NCI-H187 treated with DMSO at 0.1 percent for 48 hours (cell line): Measurements from ENCODE around the gene STK16.
A peak's percentile ranks its signal among the peaks of the same experiment; 100 is the strongest.

Source experiments
- DNase-seq: peaks from one replicate; lab custom pipeline; 2025; lab: John Stamatoyannopoulos, UW

The STK16 gene

DNA sequence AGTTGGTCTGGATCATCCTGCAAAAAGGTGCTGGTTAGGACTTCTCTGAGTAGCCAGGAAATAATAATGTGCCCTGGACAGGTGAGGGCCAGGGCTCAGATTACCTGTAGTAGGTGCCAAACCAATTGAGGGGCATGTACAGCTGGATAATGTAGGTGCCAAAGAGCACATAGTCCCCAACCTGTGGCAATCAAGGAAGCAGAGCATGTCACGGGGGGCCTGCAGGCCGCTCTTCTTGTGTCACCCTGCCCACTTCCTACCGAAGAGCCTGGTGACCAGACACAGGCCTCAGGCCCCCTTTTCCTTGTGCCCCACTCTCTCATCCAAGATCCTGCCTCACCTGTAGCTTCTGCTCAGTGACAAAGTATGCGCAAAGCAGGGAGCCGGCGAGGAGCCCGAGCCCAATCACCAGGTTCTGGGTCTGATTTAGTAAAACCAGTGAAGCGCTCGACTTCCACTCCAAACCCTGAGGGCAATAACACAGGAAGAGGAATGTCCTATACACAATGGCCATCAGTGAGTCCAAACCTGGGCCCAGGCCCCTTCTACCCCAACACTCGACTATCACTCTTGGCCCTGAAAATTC lies 31.7 kb upstream of the STK16 start:
- no peak for DNase-seq

DNA sequence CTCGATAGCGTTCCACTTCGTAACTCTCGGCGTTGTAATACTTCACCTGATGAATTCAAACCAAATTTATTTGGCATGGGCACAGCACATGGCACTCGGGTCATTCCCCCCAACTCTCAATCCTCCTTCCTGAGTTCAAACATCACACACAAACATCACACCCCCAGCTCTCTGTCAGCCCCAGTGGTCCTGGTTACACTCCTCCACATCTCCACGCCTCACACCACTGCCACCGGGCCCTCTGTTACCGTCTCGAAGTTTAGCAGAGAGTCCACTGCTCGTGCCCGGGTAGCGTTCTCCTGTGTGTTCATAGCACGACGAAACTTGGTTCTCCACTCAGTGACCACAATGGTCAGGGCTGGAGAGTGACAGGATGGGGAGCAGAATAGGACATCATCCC lies 31.1 kb upstream of the STK16 start:
- no peak for DNase-seq

DNA sequence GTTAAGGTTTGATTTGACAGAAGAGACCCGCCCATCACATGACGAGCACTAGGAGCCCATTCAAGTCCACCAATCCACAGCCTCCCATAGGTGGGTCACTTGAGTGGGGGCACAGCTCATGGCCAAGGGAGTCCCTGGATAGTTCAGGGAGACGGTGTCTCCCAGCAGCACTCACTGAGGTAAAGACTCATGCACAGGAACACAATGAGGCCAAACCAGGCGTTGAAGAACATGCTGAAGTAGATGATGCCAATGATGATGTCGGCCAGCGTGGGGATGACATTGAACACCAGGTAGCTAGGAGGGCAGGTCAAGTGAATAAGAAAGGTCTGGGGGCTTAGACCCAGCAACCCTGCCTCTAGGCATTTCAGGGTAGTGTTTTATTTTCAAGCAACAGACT lies 30.5 kb upstream of the STK16 start:
- DNase-seq, result no peak

DNA sequence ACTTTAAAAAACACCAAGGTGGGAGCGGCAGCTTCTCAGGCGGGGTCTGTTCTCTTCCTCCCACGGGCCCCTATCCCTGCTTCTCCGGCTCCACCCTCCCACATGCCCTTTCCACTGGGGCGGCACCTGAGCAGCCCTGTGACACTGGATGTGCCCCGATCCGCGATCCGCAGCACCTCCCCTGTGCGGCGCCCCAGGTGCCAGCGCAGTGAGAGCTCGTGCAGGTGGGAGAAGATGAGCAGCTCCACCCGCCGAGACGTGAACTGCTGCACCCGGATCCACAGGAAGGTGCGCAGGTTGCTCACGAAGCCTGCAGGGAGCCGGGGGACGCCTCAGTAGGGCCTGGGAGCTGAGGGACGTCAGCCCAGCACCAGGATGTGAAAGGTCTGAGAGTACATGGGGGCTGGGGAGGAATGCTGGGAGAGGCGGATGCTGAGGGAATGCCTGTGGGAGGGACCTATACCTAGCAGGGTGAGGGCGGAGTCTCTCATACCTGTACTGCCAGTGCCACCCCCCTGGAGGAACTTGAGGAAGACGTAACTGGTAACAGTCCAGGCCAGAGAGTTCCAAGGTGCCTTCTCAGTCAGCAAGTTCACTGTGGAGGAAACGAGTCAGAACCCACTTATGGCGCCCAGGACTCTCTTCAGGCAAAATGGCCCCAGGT lies 29.3 kb upstream of the STK16 start:
- DNase-seq, result no peak

DNA sequence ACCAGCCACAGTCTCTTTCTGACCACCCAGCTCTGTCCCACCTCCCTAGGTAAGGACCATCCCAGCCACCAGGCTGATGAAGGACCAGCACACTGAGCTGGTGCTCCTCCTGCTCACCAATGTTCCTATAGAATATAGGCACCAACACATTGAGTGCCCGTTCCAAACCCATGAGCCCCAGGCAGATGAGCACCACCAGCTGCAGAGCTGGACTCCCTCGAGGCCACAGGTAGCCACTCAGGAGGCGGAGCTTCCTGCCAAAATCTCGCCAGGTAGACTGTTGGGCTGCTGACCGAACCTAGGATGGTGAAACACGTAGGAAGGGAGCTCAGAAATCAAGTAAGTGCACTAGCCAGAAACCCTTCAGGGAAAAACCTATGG lies 28.8 kb upstream of the STK16 start:
- no peak for DNase-seq

DNA sequence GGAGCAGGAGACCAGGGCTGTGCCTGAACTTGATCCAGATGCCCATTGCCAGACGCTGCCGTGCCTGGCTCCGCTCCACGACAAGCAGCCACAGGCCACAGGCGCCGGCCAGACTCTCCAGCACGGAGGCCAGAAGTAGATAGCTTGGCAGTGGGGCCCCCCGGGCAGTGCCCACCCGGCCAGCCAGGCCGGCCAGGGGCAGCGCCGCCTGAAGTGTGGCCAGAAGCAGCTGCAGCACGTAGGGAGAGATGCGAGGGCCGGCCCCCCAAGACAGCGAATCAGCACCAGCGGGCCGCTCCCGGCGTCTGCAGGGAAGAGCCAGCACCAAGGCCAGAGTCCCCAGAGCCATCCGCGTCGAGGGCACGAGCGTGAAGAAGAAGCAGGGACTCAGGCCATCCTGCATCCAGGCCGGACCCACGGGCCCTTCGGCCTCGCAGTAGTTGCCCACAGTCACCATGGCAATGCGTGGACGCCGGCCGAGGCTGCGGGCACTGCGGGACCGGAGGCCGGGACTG lies 27.0 kb upstream of the STK16 start:
- DNase-seq, result no peak

DNA sequence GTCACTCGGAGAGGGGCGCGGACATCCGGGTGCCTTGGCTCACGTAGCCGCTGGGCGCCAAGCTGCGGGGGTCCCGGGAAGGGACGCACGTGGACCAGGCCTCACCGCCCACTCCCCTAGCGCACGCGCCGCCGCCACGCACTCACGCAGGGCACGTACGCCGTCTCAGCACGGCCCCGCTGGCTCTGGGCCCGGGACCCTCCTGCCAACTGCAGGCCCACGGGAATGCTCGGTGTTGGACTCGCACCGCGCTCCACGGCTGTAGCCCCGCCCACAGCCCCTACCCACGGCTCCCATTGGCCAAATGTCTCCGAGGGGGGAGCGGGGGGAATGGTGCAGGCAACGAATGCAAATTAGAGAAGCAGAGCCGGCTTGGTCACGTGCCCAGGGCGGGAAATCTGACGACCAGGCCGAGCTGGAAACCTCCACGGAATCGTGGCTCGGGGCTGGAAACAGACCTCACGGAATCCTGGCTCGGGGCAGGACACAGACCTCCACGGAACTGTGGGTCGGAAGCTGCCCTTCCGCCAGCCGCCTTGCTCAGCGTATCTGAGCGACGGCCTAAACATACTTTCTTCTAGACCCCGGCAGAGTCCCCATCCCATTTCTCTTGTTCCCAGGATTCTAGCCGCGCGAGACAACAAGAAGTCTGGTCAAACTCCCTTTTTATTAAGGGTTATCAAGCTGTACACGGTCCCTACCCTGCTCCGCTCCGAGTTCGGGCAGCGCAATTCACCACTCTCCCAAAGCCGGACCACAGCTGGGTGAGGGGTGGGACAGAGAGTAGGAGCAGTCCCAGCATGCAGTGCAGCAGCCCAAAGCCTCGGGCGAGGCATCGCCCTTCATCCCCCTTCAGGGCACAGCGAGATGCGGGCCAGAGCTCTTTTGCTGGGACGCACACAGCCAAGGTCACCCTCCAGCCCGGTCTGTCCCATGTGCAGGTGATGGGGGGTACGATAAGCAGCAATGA lies 26.3 kb upstream of the STK16 start, which contains the start of gene ABCB6:
TSS of gene ABCB6 (minus strand) at position 227 of the 970 bp plus-strand sequence. CDS start 285 bp downstream, outside the sequence.
- peak; percentile 12 for DNase-seq

DNA sequence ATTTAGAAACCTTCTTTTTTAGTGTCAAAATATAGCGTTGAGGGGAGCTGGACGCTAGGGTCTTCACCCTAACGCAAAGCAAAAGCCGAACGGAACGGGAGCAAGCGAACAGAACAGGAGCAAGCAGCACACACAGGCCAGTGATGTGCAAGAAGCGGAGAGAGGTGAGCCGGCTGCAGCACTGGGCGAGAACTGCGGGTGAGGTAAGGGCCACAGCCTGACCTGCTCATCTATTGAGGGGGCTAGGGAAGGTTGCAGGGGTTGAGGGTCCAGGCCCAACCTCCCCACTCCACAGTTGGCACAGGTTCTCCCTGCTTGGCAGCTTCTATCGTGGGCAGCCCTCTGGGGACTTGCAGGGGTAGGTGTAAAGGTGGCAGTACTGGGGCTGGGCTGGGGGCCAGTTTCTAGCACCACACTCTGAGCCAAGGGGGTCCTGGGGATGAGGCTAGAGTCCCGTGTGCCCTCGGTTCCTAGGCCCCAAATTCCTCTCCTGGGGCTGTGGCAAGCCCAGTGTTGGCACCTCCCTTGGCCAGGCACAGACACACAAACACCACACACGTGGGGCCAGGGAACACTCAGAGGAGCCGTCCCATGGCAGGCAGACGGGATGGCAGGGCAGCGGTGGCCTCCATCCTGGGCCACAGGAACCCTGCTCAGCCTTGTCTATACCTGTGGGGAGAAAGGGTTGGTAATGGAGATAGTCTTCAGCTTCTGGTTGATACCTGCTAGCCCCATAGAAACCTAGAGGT lies 25.3 kb upstream of the STK16 start:
- DNase-seq, result no peak

DNA sequence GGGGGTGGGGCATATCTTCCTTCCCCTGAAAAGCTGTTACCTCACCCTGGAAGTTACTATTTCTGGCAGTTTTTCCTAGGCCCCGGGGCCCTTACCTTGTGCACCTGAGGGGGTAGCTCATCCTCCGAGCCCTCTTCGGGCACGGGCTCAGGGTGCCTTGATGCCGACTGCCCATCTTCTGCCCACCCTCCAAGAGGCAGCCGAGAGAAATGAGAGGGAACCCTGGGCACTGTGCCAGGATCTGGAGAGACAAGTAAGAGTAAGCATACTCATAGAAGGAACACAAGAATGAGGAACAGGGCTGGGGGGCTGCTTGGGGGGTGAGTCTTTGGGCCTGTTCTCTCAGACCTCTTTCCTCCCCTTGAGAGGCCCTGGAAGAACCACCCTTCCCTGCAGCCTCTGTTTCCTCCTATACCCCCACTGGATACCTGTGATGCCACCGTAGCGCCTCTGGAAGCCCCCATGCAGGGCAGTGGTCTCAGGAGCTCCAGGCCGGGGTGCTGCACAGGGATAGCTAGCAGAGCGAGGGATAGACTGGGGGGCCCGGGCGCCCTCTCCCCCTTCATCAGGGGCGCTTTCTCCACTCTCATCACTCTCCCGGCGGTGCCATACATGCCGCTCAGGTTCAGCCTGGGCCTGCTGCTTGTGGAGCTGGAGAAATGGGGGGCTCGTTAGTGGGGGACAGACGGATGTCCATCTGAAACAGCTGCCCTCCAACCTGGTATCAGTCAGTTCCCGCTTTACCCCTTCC lies 24.5 kb upstream of the STK16 start:
- no peak for DNase-seq

DNA sequence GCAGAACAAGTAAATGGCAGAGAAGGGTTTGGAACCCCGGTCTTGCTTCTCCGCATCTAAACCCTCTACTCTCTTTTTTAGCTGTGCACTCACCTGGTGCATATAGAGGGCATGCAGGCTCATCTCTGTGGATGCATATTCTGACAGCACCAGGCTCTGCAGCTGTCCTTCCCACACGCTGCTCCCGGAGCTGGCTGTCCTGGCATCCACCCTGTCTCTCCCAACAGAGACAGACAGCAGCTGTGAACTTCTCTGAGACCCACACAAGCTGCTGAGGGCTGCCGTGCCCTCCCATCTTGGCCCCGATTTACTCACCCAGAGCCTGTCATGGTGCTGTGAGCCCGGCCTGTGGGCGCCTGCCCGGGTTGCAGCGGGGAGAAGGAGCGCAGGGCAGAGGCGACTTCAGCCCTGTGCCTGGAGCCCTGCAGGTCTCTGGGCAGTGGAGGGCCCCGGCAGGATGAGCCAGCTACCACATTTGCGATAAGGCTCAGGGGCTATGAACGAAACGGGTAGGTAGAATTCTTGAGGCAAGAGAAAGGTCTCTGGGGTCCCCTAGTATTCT lies 23.2 kb upstream of the STK16 start:
- no peak for DNase-seq

DNA sequence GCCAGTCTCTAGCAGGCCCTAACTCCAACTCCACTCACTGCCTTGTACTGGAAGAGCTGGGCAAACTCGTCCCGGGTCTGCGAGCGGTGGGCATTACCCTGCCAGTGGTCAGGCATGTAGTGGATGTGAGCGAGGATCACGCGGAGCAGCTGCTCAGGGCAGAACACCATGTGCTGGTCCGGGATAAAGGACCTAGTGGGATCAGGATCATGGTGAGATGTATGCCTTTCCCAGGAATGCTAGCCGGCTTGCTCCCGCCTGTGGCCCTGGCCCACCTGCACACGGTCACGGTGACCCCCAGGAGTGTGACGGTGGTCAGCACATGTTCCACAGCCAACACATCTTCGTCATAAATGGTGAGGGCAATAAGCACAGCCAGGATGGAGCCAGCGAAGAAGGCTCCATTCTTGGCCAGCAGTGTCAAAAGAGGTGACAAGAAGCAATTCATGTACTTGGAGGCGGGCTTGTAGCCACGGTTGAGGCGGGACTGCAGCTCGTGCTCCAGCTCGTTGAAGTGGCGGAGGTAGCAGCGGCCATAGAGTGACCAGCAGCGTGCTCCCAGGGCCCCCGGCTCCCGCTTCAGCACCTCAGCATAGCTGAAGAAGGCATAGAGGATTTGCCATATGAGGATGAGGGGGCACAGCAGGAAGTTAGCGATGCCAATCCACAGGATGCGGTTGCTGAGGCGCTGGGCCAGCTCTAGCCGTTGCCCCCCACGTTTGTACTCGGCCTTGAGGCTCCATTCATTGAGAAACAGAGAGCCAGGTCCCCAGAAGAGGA lies 21.3 kb upstream of the STK16 start:
- DNase-seq, result no peak

DNA sequence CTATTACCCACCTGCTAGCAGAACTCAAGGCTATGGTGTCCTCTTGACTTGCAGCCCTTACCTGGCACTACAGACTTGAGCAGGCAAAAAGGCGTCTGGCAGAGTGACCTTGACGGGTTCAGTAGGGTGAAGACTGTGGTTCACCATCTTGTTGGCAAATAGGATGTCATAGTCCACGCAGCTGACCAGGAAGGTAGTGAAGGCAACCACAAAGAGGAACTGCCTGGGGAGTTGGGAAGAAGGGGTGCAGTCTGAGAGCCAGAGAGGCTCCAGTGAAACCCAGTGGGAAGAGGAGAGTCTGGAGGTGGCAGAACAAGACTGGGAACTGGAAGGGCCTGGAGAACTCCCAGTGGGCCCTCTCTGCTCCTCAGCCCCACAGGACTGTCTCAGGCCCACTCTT lies 19.9 kb upstream of the STK16 start:
- no peak for DNase-seq

DNA sequence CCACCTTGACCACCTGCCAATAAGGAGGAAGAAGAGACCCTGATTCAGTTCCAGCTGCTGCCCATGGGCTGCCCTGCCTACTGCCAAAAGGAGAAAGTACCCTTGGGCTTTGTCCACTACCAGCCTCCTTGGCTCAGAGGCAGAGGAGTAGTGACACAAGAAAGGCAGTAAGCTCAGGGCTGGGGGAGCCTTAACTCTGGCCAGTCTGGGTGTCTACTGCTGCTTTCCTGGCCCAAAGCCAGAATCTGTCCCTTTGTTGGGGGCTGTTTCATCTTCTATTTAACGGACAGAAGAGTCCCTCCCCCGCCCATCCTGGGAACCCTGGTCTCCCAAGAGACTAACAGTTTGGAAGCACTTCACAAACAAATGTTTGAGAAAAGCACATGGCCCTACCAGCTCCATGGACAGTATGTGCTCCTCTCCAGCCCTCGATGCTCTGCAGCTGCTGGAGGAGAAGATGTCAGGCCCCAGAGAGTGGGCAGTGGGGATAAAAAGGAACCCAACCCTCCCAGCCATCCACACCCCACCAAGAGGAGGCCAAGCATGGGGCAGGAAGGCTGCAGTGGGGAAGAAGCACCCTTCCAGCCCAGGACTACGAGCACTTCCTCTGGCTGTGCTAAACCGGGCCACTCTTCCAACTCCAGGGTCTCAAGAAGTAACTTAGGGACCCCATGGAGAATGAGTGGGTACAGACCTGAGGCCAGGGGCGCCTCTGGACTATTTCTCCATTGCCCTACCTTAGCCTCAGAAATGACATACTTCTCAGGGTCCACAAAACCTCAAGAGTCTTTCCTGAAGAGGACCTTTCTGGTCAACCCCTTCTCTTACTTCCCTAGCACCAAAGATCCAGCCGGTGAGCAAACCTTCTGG lies 17.0 kb upstream of the STK16 start:
- DNase-seq, result no peak

DNA sequence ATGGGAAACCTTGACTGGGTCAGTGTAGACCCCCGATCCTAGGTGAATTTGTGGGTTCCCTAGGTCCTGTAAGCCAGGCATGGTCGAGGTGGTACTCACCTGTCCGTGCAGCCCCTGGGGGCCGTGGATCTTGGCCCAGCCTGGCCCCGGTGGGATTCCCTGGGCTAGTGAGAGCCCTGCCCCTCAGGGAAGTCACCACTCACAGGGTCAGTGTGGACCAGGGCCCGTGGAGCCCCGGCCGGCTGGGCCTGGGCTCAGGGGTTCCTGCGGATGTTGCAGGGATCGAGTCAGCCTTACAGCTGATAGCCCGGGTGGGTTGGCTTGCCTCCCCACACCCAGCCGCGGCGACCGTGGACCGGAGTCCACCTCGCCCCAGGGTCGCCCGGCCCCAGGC lies 16.4 kb upstream of the STK16 start:
- no peak for DNase-seq

DNA sequence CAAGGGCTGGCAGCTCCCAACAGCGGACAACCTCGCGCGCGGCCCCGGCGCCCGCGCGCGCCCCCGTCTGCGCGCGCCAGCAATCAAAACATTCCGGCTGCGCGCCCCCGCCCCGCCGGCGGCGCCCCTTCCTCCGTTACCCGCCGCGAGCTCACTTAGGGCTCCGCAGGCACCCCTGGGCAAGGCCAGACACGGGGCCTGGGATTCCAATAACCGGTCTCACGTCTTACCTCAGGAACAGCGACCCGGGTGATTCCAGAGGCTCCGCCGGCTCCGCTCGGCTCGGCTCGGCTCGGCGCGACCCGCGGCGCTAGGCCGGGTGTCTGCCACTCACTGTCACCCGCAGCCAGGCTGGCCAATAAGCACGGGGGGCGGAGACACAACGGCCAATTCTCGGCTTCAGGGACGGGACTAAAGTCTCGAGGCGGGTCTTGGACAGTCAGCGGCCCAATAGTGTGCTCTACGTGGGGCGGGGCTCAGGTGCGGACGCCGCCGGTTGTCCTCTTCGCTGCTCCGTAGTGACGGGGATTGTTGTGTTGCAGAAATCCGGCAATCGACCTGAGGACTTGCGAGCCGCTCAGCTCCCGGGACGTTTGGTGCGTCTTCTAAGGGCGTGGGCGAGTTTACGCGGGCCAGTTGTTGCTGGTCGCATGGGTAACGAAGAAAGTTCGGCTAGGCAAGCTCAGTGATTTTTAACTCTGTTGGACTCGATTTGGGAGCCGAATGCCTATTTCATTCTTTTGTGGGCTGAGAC lies 15.8 kb upstream of the STK16 start, which contains the start of the genes ANKZF1 and ATG9A:
TSS of gene ANKZF1 (plus strand) at position 502 of the 754 bp plus-strand sequence. CDS start 452 bp downstream, outside the sequence.
TSS of gene ATG9A (minus strand) at position 332 of the 754 bp plus-strand sequence. CDS start 1,612 bp downstream, outside the sequence.
- peak; percentile 83 for DNase-seq

DNA sequence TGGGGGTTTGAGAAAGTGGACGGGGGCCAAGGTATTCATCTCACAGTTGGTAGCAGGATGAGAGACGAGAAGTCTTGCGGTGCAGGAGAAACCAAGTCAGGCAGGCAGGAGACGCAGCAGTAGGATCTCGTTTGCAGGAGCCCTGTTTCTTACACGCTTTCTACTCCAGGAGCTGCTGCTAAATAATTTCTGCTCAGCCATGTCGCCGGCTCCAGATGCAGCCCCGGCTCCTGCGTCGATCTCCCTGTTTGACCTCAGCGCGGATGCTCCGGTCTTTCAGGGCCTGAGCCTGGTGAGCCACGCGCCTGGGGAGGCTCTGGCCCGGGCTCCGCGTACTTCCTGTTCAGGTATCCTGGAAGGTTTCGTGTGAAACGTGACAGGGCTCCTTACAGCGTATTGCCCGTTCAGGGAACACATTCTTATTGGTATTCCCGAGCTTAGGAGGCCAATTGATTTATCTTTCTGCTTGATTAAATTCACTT lies 15.2 kb upstream of the STK16 start:
- DNase-seq, result no peak

DNA sequence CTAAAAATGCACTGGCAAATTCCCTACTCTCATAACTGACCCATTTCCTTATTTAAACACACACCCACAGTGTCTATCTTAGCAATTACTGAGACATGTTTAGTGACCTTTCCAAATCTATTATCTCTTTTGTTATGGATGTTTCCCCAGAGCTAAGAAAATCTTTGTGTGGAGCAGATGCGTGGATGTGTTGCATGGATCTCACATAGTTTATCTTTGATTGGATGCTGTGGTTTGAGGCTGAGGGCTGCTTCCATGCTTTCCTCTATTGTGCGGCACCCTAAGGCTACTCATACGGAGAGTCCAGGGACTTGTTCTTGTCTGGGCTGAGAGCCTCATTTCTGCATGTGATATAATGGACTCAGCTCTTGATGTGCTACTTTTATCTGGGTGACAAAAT lies 10.9 kb upstream of the STK16 start:
- DNase-seq, result no peak

DNA sequence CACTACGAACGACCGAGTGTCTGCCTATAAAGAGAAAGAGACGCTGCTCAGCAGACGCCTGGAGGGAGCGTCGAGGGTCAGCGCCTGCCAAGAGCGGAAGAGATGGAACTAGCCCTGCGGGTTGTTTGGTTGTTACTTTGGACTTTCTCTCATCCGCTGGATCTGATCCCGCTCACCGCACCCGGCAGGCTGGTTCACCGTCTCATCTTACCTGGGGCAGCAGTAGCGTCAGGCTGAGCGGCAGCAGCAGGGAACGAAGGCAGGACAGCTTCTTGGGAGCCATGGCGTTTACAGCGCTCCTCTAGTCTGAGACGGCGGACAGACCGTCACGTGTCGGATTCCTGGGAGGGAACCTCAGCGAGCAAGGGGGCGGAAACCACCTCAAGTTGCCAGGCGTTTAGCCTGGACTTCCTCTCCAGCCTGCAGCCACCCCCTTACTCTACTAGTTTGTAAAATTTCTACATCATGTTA lies 2.0 kb upstream of the STK16 start:
- no peak for DNase-seq
